Neuron (in vitro differentiated cells): Measurements from ENCODE around the gene TFB2M.

ENCODE experiments used
- H2AFZ ChIP-seq: one replicate; pipeline ENCODE4 v1.6.1; 2013; ENCODE audit warnings: low read depth, mild to moderate bottlenecking, inconsistent platforms, low read length, moderate library complexity
- H3K27me3 ChIP-seq: one replicate; pipeline ENCODE4 v1.6.1; 2013; ENCODE audit warnings: low read length; ENCODE audit not compliant: insufficient read depth
- H3K36me3 ChIP-seq: one replicate; pipeline ENCODE4 v1.6.1; 2013; ENCODE audit warnings: low read length; ENCODE audit not compliant: insufficient read depth
- H3K4me1 ChIP-seq: one replicate; pipeline ENCODE4 v1.6.1; 2013; ENCODE audit warnings: low read length; ENCODE audit not compliant: insufficient read depth
- H3K4me3 ChIP-seq: 2 replicates; pipeline ENCODE4 v1.5.1; 2013; ENCODE audit warnings: mild to moderate bottlenecking, low read length, moderate library complexity
- H3K9me3 ChIP-seq: one replicate; pipeline ENCODE4 v1.6.1; 2013; ENCODE audit warnings: low read length

The TFB2M gene

GRCh38 chr1:246559310-246559709 is 6.8 kb downstream of the TFB2M start:
- Histone ChIP-seq H3K4me1 (peaks cover 2% of the 10 kb centered on the region), H2AFZ (no peak overlapping the region), H3K27me3 (no peaks in the 10 kb centered on the region), H3K4me3 (no peak overlapping the region), H3K36me3 (peaks cover 46% of the 10 kb centered on the region), H3K9me3 (no peaks in the 10 kb centered on the region)

- Histone ChIP-seq H3K27me3 (no peaks in the 10 kb centered on the region), H3K4me1 (no peaks in the 10 kb centered on the region), H3K4me3 (no peak overlapping the region), H2AFZ (no peak overlapping the region), H3K9me3 (no peaks in the 10 kb centered on the region), H3K36me3 (peaks cover 49% of the 10 kb centered on the region)
These were observed 8.0 kb downstream of the TFB2M start for GRCh38 chr1:246558041-246558440.

- Histone ChIP-seq H3K4me3 (no peak overlapping the region), H3K36me3 (peaks cover 62% of the 10 kb centered on the region), H3K27me3 (no peaks in the 10 kb centered on the region), H3K4me1 (no peaks in the 10 kb centered on the region), H2AFZ (no peak overlapping the region), H3K9me3 (no peaks in the 10 kb centered on the region)
These were observed 11.9 kb downstream of the TFB2M start for GRCh38 chr1:246554201-246554600.

- H3K4me3 ChIP-seq = no peak overlapping the region
- H3K4me1 ChIP-seq = no peaks in the 10 kb centered on the region
- no peaks in the 10 kb centered on the region for H3K9me3 ChIP-seq
- peaks cover 68% of the 10 kb centered on the region for H3K36me3 ChIP-seq
- H2AFZ ChIP-seq = no peak overlapping the region
- H3K27me3 ChIP-seq = no peaks in the 10 kb centered on the region
These were observed 14.0 kb downstream of the TFB2M start for GRCh38 chr1:246552110-246552509.

- Histone ChIP-seq H3K36me3 (peaks cover 65% of the 10 kb centered on the region), H3K27me3 (no peaks in the 10 kb centered on the region), H3K4me1 (no peaks in the 10 kb centered on the region), H2AFZ (no peak overlapping the region), H3K4me3 (no peak overlapping the region), H3K9me3 (no peaks in the 10 kb centered on the region)
These were observed 15.7 kb downstream of the TFB2M start for GRCh38 chr1:246550402-246550801.

- Histone ChIP-seq H3K4me3 (no peak overlapping the region), H2AFZ (no peak overlapping the region), H3K36me3 (peaks cover 62% of the 10 kb centered on the region), H3K9me3 (no peaks in the 10 kb centered on the region), H3K4me1 (no peaks in the 10 kb centered on the region), H3K27me3 (no peaks in the 10 kb centered on the region)
These were observed 16.4 kb downstream of the TFB2M start for GRCh38 chr1:246549665-246550064.

GRCh38 chr1:246544001-246544400 is 22.1 kb downstream of the TFB2M start:
- H3K27me3 ChIP-seq = no peaks in the 10 kb centered on the region
- H3K36me3 ChIP-seq = peaks cover 52% of the 10 kb centered on the region
- H3K4me1 ChIP-seq = no peaks in the 10 kb centered on the region
- no peaks in the 10 kb centered on the region for H3K9me3 ChIP-seq
- no peak overlapping the region for H3K4me3 ChIP-seq
- H2AFZ ChIP-seq = no peak overlapping the region

- Histone ChIP-seq H3K36me3 (peaks cover 38% of the 10 kb centered on the region), H3K4me1 (no peaks in the 10 kb centered on the region), H2AFZ (no peak overlapping the region), H3K27me3 (no peaks in the 10 kb centered on the region), H3K9me3 (no peaks in the 10 kb centered on the region), H3K4me3 (no peak overlapping the region)
These were observed 25.1 kb downstream of the TFB2M start for GRCh38 chr1:246540738-246541491.

- no peak overlapping the region for H2AFZ ChIP-seq
- peaks cover 21% of the 10 kb centered on the region for H3K36me3 ChIP-seq
- no peaks in the 10 kb centered on the region for H3K9me3 ChIP-seq
- no peaks in the 10 kb centered on the region for H3K4me1 ChIP-seq
- no peak overlapping the region for H3K4me3 ChIP-seq
- H3K27me3 ChIP-seq = no peaks in the 10 kb centered on the region
These were observed 28.2 kb downstream of the TFB2M start for GRCh38 chr1:246537887-246538286.

- Histone ChIP-seq H3K4me1 (no peaks in the 10 kb centered on the region), H3K4me3 (no peak overlapping the region), H2AFZ (no peak overlapping the region), H3K36me3 (peaks cover 21% of the 10 kb centered on the region), H3K9me3 (no peaks in the 10 kb centered on the region), H3K27me3 (no peaks in the 10 kb centered on the region)
These were observed 28.6 kb downstream of the TFB2M start for GRCh38 chr1:246537441-246537840.

GRCh38 chr1:246534114-246534513 is 31.9 kb downstream of the TFB2M start:
- H2AFZ ChIP-seq = no peak overlapping the region
- no peak overlapping the region for H3K4me3 ChIP-seq
- peaks cover 6% of the 10 kb centered on the region for H3K9me3 ChIP-seq
- no peaks in the 10 kb centered on the region for H3K27me3 ChIP-seq
- H3K36me3 ChIP-seq = no peaks in the 10 kb centered on the region
- no peaks in the 10 kb centered on the region for H3K4me1 ChIP-seq

- Histone ChIP-seq H3K9me3 (peaks cover 6% of the 10 kb centered on the region), H3K4me3 (no peak overlapping the region), H3K27me3 (no peaks in the 10 kb centered on the region), H3K36me3 (no peaks in the 10 kb centered on the region), H2AFZ (no peak overlapping the region), H3K4me1 (no peaks in the 10 kb centered on the region)
These were observed 32.6 kb downstream of the TFB2M start for GRCh38 chr1:246533371-246533905.

GRCh38 chr1:246532519-246532918 is 33.5 kb downstream of the TFB2M start:
- no peaks in the 10 kb centered on the region for H3K27me3 ChIP-seq
- no peak overlapping the region for H2AFZ ChIP-seq
- peaks cover 9% of the 10 kb centered on the region for H3K9me3 ChIP-seq
- no peaks in the 10 kb centered on the region for H3K36me3 ChIP-seq
- no peak overlapping the region for H3K4me3 ChIP-seq
- H3K4me1 ChIP-seq = no peaks in the 10 kb centered on the region

GRCh38 chr1:246530482-246530881 is 35.6 kb downstream of the TFB2M start:
- H2AFZ ChIP-seq = no peak overlapping the region
- H3K4me1 ChIP-seq = no peaks in the 10 kb centered on the region
- H3K36me3 ChIP-seq = no peaks in the 10 kb centered on the region
- peaks cover 9% of the 10 kb centered on the region for H3K9me3 ChIP-seq
- no peak overlapping the region for H3K4me3 ChIP-seq
- H3K27me3 ChIP-seq = no peaks in the 10 kb centered on the region
